Measurements from ENCODE around the gene KCNJ9. TPM values are rescaled to one million over a fixed set of nuclear protein-coding genes. Genes with fewer than 3 reads are reported as not detected.

Gene KCNJ9
- total RNA-seq, 1 experiment from 2014 or later = 0.09 TPM

GRCh38 chr1:160085686-160086455, 4.5 kb downstream of the KCNJ9 start (continued):
- TF ChIP-seq FOXP4 (CRISPR knock-in tag; IDR thresholded peaks at IDR 0.05) (no peak), CREB1 (CRISPR knock-in tag; IDR thresholded peaks at IDR 0.05) (no peak), USF2 (CRISPR knock-in tag; IDR thresholded peaks at IDR 0.05) (no peak)

GRCh38 chr1:160086456-160086892, 5.1 kb downstream of the KCNJ9 start:
- DNase-seq (ENCODE audit: low spot score) (no peak), ATAC-seq (no peak)
- no peak for TF ChIP-seq USF2 (CRISPR knock-in tag; IDR thresholded peaks at IDR 0.05)
- TF ChIP-seq MXD4 (CRISPR knock-in tag; IDR thresholded peaks at IDR 0.05; ENCODE audit: borderline replicate concordance) = no peak
- TF ChIP-seq PREB (CRISPR knock-in tag; IDR thresholded peaks at IDR 0.05; ENCODE audit: borderline replicate concordance) = no peak
- no peak for TF ChIP-seq RELA (CRISPR knock-in tag; IDR thresholded peaks at IDR 0.05; ENCODE audit: borderline replicate concordance)
- TF ChIP-seq NR1H2 (CRISPR knock-in tag; IDR thresholded peaks at IDR 0.05) = no peak
- no peak for TF ChIP-seq ZNF671 (CRISPR knock-in tag; IDR thresholded peaks at IDR 0.05)
- no peak for TF ChIP-seq OVOL2 (CRISPR knock-in tag; IDR thresholded peaks at IDR 0.05; ENCODE audit: borderline replicate concordance)
- peaks cover 45% of the 10 kb centered on the region for H3K27me3 Mint-ChIP-seq (ENCODE audit: low read depth)
- POLR2A ChIA-PET = interaction anchor here (1.0 to 1.2 kb wide), 2 partner anchors 11 to 15 kb away, joined by 3 to 4 read pairs; no protein-coding TSS in a partner anchor
- CTCF ChIA-PET = interaction anchor here (0.6 to 29.5 kb wide), 20 partner anchors 9 to 909 kb away, joined by 3 to 978 read pairs (median 11); partner anchors contain the start of genes ATP1A2, CASQ1 and IGSF8
- no peak overlapping the region for H3K27ac Mint-ChIP-seq
- H3K36me3 Mint-ChIP-seq = no peaks in the 10 kb centered on the region; the same call in 1 of the 2 replicates
- H3K9me3 Mint-ChIP-seq = no peaks in the 10 kb centered on the region
- no peak overlapping the region for H3K4me3 Mint-ChIP-seq
- H3K4me1 Mint-ChIP-seq = peaks cover 22% of the 10 kb centered on the region

- DNase-seq (ENCODE audit: low spot score) = no peak
- H3K36me3 Mint-ChIP-seq = peaks cover 6% of the 10 kb centered on the region
- no peak overlapping the region for H3K4me3 Mint-ChIP-seq
- no peak for TF ChIP-seq ZNF121 (CRISPR knock-in tag; IDR thresholded peaks at IDR 0.05)
- TF ChIP-seq ZNF512 (CRISPR knock-in tag; IDR thresholded peaks at IDR 0.05; ENCODE audit: borderline replicate concordance) = no peak
- no peak for TF ChIP-seq ZMAT4 (CRISPR knock-in tag; IDR thresholded peaks at IDR 0.05)
- TF ChIP-seq PREB (CRISPR knock-in tag; IDR thresholded peaks at IDR 0.05; ENCODE audit: borderline replicate concordance) = no peak
- TF ChIP-seq FOXP1 (CRISPR knock-in tag; IDR thresholded peaks at IDR 0.05; ENCODE audit: borderline replicate concordance) = no peak
- no peak for TF ChIP-seq ELF4 (CRISPR knock-in tag; IDR thresholded peaks at IDR 0.05; ENCODE audit: low read depth)
- no peak for TF ChIP-seq ZNF423 (CRISPR knock-in tag; IDR thresholded peaks at IDR 0.05)
- no peak for TF ChIP-seq ZSCAN18 (CRISPR knock-in tag; IDR thresholded peaks at IDR 0.05)
- no peak for TF ChIP-seq STAT6 (CRISPR knock-in tag; conservative IDR thresholded peaks at IDR 0.05; ENCODE audit: low read depth)
- H3K27ac Mint-ChIP-seq = no peak overlapping the region
- H3K4me1 Mint-ChIP-seq = peaks cover 22% of the 10 kb centered on the region
- H3K27me3 Mint-ChIP-seq (ENCODE audit: low read depth) = peaks cover 38% of the 10 kb centered on the region
- ChIA-PET POLR2A (interaction anchor here (1.0 to 1.2 kb wide), 2 partner anchors 9 to 10 kb away, joined by 3 to 4 read pairs; no protein-coding TSS in a partner anchor), CTCF (interaction anchor here (0.7 to 29.5 kb wide), 15 partner anchors 9 to 166 kb away, joined by 3 to 978 read pairs (median 29); partner anchors contain the start of genes CASQ1 and IGSF8)
- no peaks in the 10 kb centered on the region for H3K9me3 Mint-ChIP-seq
- no peak for ATAC-seq
Measured at GRCh38 chr1:160087118-160087662, 5.9 kb downstream of the KCNJ9 start.
